Gastrocnemius medialis (tissue), 4 donors: Measurements from ENCODE around the gene EPHA2. TPM values are rescaled to one million over a fixed set of nuclear protein-coding genes. Genes with fewer than 3 reads are reported as not detected.

Experiments used
- ATAC-seq, 2 donors: fragments of 150-250 bp; one replicate each; pipeline ENCODE4 v1.9.1; 2016
- DNase-seq, 2 donors: peaks; one replicate each; pipeline ENCODE4 v3.0.0-alpha.2; 2019
- H3K27ac ChIP-seq, 4 donors: fragments of 200-600 bp; sonication (generic); 1 replicate in 1 of 4; 2 replicates in 3 of 4; pipeline ENCODE4 v1.5.1; 2016 to 2018; ENCODE audit warnings: mild to moderate bottlenecking in 2 of 4, moderate library complexity in 1 of 4
- H3K27me3 ChIP-seq, 3 donors: fragments of 200-600 bp; sonication (generic) in 2 of 3; 1 replicate in 1 of 3; 2 replicates in 2 of 3; pipeline versions ENCODE4 v1.5.1 to v1.6.0; 2016 to 2019; ENCODE audit warnings: mild to moderate bottlenecking in 1 of 3, moderate library complexity in 1 of 3
- H3K36me3 ChIP-seq, 2 donors: fragments of 200-600 bp; sonication (generic) in 1 of 2; one replicate each; pipeline ENCODE4 v1.5.1; 2017 to 2018
- H3K4me1 ChIP-seq, 2 donors: fragments of 200-600 bp; sonication (generic) in 1 of 2; one replicate each; pipeline ENCODE4 v1.5.1; 2016 to 2017; ENCODE audit warnings: mild to moderate bottlenecking in 2 of 2
- H3K4me3 ChIP-seq, 4 donors: fragments of 200-600 bp; sonication (generic) in 3 of 4; 1 replicate in 1 of 4; 2 replicates in 3 of 4; pipeline ENCODE4 v1.5.1; 2016 to 2019; ENCODE audit warnings: mild to moderate bottlenecking in 2 of 4
- H3K9me3 ChIP-seq, 3 donors: fragments of 200-600 bp; sonication (generic) in 2 of 3; 1 replicate in 1 of 3; 2 replicates in 2 of 3; pipeline ENCODE4 v1.5.1; 2016 to 2019
- POLR2A ChIP-seq, 2 donors: fragments of 450-650 bp; IDR thresholded peaks; one replicate each; pipeline ENCODE4 v1.6.1; 2017; ENCODE audit warnings: antibody characterized with exemption in 2 of 2, mild to moderate bottlenecking in 2 of 2, moderate library complexity in 2 of 2
- in situ Hi-C, 4 donors: fragments of 200-750 bp; cut with MboI; loops; one replicate each; pipeline versions ENCODE4 v1.15.0 to v1.8.0; 2017; ENCODE audit warnings: low sequenced_read_pairs in 4 of 4
- intact Hi-C: fragments of 100-400 bp; cut with DNase I; formaldehyde crosslinking; loops from one replicate; pipeline ENCODE4 v1.15.1; 2023; ENCODE audit warnings: low total_unique reads
- total RNA-seq, 4 donors: library from RNA; depleted of rRNA; stranded (reverse); fragments of >200 nt; gene quantifications; one replicate each; pipeline versions ENCODE4 v1.1.0 to v1.2.3, GENCODE V29; 2016
- TF ChIP-seq, protein P1 (sequence below), 5 experiments: fragments of 450-650 bp in 3 of 5; fragments of 200-600 bp in 2 of 5; sonication (generic) in 2 of 5; IDR thresholded peaks in 4 of 5; conservative IDR thresholded peaks in 1 of 5; 1 replicate in 4 of 5; 2 replicates in 1 of 5; pipeline ENCODE4 v1.5.1; 2016 to 2019; ENCODE audit warnings: antibody characterized with exemption in 5 of 5, mild to moderate bottlenecking in 3 of 5, moderate library complexity in 3 of 5

EPHA2 gene
- total RNA-seq, 4 donors from 2014 or later, result 1.2 to 6.4 (median 2.9) TPM

- in situ Hi-C loops (no loop called here), intact Hi-C loops (no loop called here)
- H3K27me3 ChIP-seq, result no peaks in the 10 kb centered on the region
- no peaks in the 10 kb centered on the region for H3K4me1 ChIP-seq
- no peaks in the 10 kb centered on the region for H3K36me3 ChIP-seq
- H3K4me3 ChIP-seq, result no peak overlapping the region
- H3K9me3 ChIP-seq, result no peaks in the 10 kb centered on the region
- TF ChIP-seq, protein P1, sequence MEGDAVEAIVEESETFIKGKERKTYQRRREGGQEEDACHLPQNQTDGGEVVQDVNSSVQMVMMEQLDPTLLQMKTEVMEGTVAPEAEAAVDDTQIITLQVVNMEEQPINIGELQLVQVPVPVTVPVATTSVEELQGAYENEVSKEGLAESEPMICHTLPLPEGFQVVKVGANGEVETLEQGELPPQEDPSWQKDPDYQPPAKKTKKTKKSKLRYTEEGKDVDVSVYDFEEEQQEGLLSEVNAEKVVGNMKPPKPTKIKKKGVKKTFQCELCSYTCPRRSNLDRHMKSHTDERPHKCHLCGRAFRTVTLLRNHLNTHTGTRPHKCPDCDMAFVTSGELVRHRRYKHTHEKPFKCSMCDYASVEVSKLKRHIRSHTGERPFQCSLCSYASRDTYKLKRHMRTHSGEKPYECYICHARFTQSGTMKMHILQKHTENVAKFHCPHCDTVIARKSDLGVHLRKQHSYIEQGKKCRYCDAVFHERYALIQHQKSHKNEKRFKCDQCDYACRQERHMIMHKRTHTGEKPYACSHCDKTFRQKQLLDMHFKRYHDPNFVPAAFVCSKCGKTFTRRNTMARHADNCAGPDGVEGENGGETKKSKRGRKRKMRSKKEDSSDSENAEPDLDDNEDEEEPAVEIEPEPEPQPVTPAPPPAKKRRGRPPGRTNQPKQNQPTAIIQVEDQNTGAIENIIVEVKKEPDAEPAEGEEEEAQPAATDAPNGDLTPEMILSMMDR (IDR thresholded peaks at IDR 0.05 in 4 of 5, conservative IDR thresholded peaks at IDR 0.05 in 1 of 5), result no peak
- no peak for TF ChIP-seq POLR2A (IDR thresholded peaks at IDR 0.05)
- no peak overlapping the region for H3K27ac ChIP-seq
- DNase-seq (no peak), ATAC-seq (no peak)
These were observed 37.9 kb downstream of the EPHA2 start for GRCh38 chr1:16117936-16118335.

- DNase-seq, result no peak
- intact Hi-C loops (no loop called here), in situ Hi-C loops (no loop called here)
- TF ChIP-seq, protein P1 (IDR thresholded peaks at IDR 0.05 in 4 of 5, conservative IDR thresholded peaks at IDR 0.05 in 1 of 5), result no peak
- no peak for TF ChIP-seq POLR2A (IDR thresholded peaks at IDR 0.05)
- no peak for ATAC-seq
- H3K36me3 ChIP-seq, result no peaks in the 10 kb centered on the region
- no peaks in the 10 kb centered on the region for H3K9me3 ChIP-seq
- H3K27me3 ChIP-seq, result no peaks in the 10 kb centered on the region
- no peak overlapping the region for H3K4me3 ChIP-seq
- H3K4me1 ChIP-seq, result no peaks in the 10 kb centered on the region
- no peak overlapping the region for H3K27ac ChIP-seq
These were observed 38.5 kb downstream of the EPHA2 start for GRCh38 chr1:16117369-16117768.

DNA sequence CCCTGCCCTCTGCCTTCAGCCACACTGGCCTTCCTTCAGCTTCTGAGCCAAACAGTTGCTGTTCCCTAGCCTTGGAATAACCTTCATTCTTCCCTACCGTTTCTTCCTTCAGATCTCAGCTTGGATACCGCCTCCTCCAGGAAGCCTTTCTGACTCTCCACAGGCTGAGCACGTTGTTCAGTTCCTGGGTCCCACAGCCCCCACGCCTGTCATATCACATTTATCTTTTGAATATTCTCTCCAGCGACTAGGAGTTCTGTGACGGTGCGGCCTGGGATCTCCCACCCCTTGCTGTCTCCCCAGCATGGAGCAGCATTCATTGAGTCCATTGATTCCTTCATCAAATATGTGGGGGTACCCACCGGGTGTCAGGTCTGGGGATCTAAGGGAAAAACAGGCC, 39.2 kb downstream of the EPHA2 start:
- no peak for ATAC-seq
- intact Hi-C loops (no loop called here), in situ Hi-C loops (no loop called here)
- no peaks in the 10 kb centered on the region for H3K27me3 ChIP-seq
- no peak overlapping the region for H3K4me3 ChIP-seq
- TF ChIP-seq POLR2A (IDR thresholded peaks at IDR 0.05), result no peak
- TF ChIP-seq, protein P1 (IDR thresholded peaks at IDR 0.05 in 4 of 5, conservative IDR thresholded peaks at IDR 0.05 in 1 of 5), result no peak
- H3K9me3 ChIP-seq, result no peaks in the 10 kb centered on the region
- no peaks in the 10 kb centered on the region for H3K36me3 ChIP-seq
- no peak overlapping the region for H3K27ac ChIP-seq
- no peak for DNase-seq
- H3K4me1 ChIP-seq, result no peaks in the 10 kb centered on the region

DNA sequence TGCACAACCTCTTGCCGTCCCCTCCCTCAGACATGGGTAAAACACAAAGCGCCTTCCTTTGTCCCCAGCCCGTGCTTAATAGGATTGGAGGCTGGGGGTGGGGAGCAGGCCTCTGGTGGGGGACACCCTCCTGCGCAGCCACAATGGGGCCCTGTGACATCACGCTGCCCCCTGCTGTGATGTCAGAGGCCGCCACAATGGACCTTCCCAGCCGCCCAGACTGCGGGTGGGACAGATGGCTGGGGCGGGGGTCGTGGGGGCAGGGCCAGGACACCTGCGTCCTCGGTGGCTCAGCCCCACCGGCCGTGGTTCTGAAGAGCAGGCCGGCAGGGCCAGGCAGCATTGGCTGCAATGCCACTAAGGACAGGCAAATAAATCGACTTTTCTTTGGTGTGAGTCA, 39.9 kb downstream of the EPHA2 start:
- no peak for ATAC-seq
- intact Hi-C loops (no loop called here), in situ Hi-C loops (no loop called here)
- TF ChIP-seq, protein P1 (IDR thresholded peaks at IDR 0.05 in 4 of 5, conservative IDR thresholded peaks at IDR 0.05 in 1 of 5), result no peak
- TF ChIP-seq POLR2A (IDR thresholded peaks at IDR 0.05), result no peak
- Histone ChIP-seq H3K36me3 (no peaks in the 10 kb centered on the region), H3K27me3 (no peaks in the 10 kb centered on the region), H3K4me3 (no peak overlapping the region), H3K4me1 (no peaks in the 10 kb centered on the region), H3K27ac (no peak overlapping the region), H3K9me3 (no peaks in the 10 kb centered on the region)
- DNase-seq, result no peak

GRCh38 chr1:16115468-16115983, 40.3 kb downstream of the EPHA2 start:
- no peak for TF ChIP-seq POLR2A (IDR thresholded peaks at IDR 0.05)
- TF ChIP-seq, protein P1 (IDR thresholded peaks at IDR 0.05 in 4 of 5, conservative IDR thresholded peaks at IDR 0.05 in 1 of 5), result no peak
- ATAC-seq (no peak), DNase-seq (no peak)
- Histone ChIP-seq H3K9me3 (no peaks in the 10 kb centered on the region), H3K27ac (no peak overlapping the region), H3K4me1 (no peaks in the 10 kb centered on the region), H3K27me3 (no peaks in the 10 kb centered on the region), H3K4me3 (no peak overlapping the region), H3K36me3 (no peaks in the 10 kb centered on the region)
- in situ Hi-C loops, result no loop called here
- intact Hi-C loops, result no loop called here
